H1 (cell line): ENCODE measurements around the gene TIE1.

Experiments used
- POLR2AphosphoS5 ChIP-seq: IDR thresholded peaks from 2 replicates; pipeline ENCODE4 v1.6.1; 2011; ENCODE audit warnings: low read depth, low read length
- TCF12 ChIP-seq: IDR thresholded peaks from 2 replicates; pipeline ENCODE4 v1.6.1; 2011; ENCODE audit warnings: low read depth, mild to moderate bottlenecking, low read length
- ZNF274 ChIP-seq: IDR thresholded peaks from 2 replicates; pipeline ENCODE4 v1.7.0; 2012; ENCODE audit warnings: low read length, borderline replicate concordance; ENCODE audit errors: extremely low read depth

- TF ChIP-seq ZNF274, result no peak
- no peak for TF ChIP-seq POLR2AphosphoS5
- TF ChIP-seq TCF12, result no peak
Observed at GRCh38 chr1:43274125-43274803, 26.5 kb upstream of the TIE1 start.
